Measurements from ENCODE around the gene ANXA10.
A peak's percentile ranks its signal among the peaks of the same experiment; 100 is the strongest.
"Not testable (repeated sequence)": the region's sequence is repeated elsewhere in the genome, so short reads cannot be mapped to it uniquely, and the experiment has no call there.

ANXA10 gene

GRCh38 chr4:168118116-168118655, 25.8 kb downstream of the ANXA10 start:
- no peak for DNase-seq (ENCODE audit: low spot score)

- no peak for DNase-seq (ENCODE audit: low spot score)
These were observed 26.8 kb downstream of the ANXA10 start for GRCh38 chr4:168119100-168119499.

GRCh38 chr4:168119890-168120289, 27.6 kb downstream of the ANXA10 start:
- DNase-seq (ENCODE audit: low spot score) = no peak

GRCh38 chr4:168120811-168121210, 28.5 kb downstream of the ANXA10 start:
- DNase-seq (ENCODE audit: low spot score) = no peak

- DNase-seq (ENCODE audit: low spot score) = no peak
These were observed 31.8 kb downstream of the ANXA10 start for GRCh38 chr4:168124008-168124641.

- DNase-seq (ENCODE audit: low spot score) = no peak
These were observed 34.6 kb downstream of the ANXA10 start for GRCh38 chr4:168126952-168127351.

- DNase-seq (ENCODE audit: low spot score) = no peak
These were observed 36.3 kb downstream of the ANXA10 start for GRCh38 chr4:168128601-168129000.

- no peak for DNase-seq (ENCODE audit: low spot score)
These were observed 36.9 kb downstream of the ANXA10 start for GRCh38 chr4:168129046-168129772.

- DNase-seq (ENCODE audit: low spot score) = no peak
These were observed 37.5 kb downstream of the ANXA10 start for GRCh38 chr4:168129802-168130201.

GRCh38 chr4:168131196-168131595, 38.9 kb downstream of the ANXA10 start:
- DNase-seq (ENCODE audit: low spot score) = no peak

GRCh38 chr4:168134651-168135050, 42.3 kb downstream of the ANXA10 start:
- DNase-seq (ENCODE audit: low spot score) = no peak

- DNase-seq (ENCODE audit: low spot score) = not testable (repeated sequence)
These were observed 43.5 kb downstream of the ANXA10 start for GRCh38 chr4:168135860-168136259.

- not testable (repeated sequence) for DNase-seq (ENCODE audit: low spot score)
These were observed 45.4 kb downstream of the ANXA10 start for GRCh38 chr4:168137695-168138094.

- DNase-seq (ENCODE audit: low spot score) = no peak
These were observed 45.8 kb downstream of the ANXA10 start for GRCh38 chr4:168138143-168138542.

GRCh38 chr4:168139336-168139735, 47.0 kb downstream of the ANXA10 start:
- DNase-seq (ENCODE audit: low spot score) = no peak

GRCh38 chr4:168141733-168142132, 49.4 kb downstream of the ANXA10 start:
- DNase-seq (ENCODE audit: low spot score) = no peak

GRCh38 chr4:168143601-168144000, 51.3 kb downstream of the ANXA10 start:
- DNase-seq (ENCODE audit: low spot score) = no peak

- DNase-seq (ENCODE audit: low spot score) = no peak
These were observed 58.2 kb downstream of the ANXA10 start for GRCh38 chr4:168150420-168151050.

- DNase-seq (ENCODE audit: low spot score) = no peak
These were observed 59.0 kb downstream of the ANXA10 start for GRCh38 chr4:168151327-168151726.

GRCh38 chr4:168152837-168153500, 60.6 kb downstream of the ANXA10 start:
- no peak for DNase-seq (ENCODE audit: low spot score)

GRCh38 chr4:168153596-168154440, 61.5 kb downstream of the ANXA10 start:
- peak; percentile 58 for DNase-seq (ENCODE audit: low spot score)

Measured in CD4-positive, alpha-beta T cell treated with Interleukin-2 at 100 ng/mL for 4 hours (primary cell).